GM19099 (cell line): Measurements from ENCODE around the gene PDLIM1.

Source experiments
- POLR2A ChIP-seq: IDR thresholded peaks from 3 replicates; pipeline ENCODE4 v1.6.1; 2011; ENCODE audit warnings: low read depth; ENCODE audit not compliant: insufficient read length; ENCODE audit errors: extremely low read depth

PDLIM1 gene

DNA sequence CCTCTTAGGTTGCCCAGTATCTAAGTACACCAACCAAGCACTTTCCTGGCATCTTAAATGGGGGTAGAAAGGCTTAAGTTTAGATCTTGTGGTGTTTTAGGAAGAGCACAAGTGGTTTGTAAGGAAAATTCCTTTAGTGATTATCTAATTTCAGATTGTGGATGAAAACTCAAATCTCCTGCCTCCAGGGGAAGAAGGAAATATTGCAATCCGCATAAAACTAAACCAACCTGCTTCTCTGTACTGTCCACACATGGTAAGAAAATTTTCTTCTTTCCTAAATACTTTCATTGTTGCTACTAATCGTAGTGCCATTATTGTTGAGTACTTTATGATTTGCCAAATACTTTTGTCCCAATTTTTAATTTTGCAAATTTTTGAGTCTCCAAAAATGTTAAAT lies 65.7 kb downstream of the PDLIM1 start:
- TF ChIP-seq POLR2A, result no peak

DNA sequence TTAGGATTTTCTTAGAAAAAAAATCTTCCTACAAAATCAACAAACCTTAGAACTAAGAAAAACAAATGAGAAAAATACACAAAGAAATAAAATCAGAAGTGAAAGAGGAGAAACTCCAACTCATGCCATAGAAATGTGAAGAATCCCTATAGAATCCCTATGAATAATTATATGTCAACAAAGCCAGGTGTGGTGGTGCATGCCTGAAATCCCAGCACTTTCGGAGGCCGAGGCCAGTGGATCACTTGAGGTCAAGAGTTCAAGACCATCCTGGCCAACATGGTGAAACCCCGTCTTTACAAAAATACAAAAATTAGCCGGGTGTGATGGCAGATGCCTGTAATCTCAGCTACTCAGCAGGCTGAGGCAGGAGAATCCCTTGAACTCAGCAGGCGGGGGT lies 69.7 kb downstream of the PDLIM1 start:
- TF ChIP-seq POLR2A, result no peak

DNA sequence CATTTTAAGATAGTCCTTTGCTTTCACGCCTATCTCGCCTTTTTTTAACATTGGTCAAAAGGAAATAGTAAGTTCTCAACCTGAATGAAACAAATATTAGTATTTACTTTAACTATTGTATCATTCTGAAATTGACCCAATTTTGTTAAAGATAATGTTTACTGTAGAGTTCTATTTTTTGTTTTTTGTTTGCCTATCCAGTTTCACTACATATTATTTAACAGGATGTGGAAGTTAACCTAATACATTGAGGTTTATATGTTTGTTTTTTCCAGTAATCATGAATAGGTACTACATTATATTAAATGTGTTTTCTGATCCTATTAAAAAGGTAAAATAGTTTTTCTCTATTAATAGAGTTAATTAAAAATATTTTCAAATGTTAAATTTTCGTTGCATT lies 70.3 kb downstream of the PDLIM1 start:
- no peak for TF ChIP-seq POLR2A

DNA sequence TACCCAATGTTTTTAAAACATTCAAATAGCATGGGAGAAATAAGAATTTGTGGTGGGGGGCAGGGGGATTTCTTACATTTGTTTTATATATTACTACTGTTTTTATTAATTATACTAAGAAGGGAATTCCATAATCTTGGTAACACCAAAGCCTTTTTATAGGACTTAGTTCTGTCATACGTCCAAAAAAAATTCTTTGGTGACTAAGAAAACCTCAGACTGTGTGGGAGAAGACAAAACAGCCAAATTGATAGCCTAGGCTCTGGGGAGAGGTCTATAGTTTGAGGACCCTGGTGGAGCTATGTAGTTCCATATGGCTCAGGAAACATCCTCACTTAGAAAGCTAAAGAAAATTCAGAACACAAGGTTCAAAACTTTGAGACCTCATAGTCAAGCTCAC lies 73.3 kb downstream of the PDLIM1 start:
- no peak for TF ChIP-seq POLR2A

DNA sequence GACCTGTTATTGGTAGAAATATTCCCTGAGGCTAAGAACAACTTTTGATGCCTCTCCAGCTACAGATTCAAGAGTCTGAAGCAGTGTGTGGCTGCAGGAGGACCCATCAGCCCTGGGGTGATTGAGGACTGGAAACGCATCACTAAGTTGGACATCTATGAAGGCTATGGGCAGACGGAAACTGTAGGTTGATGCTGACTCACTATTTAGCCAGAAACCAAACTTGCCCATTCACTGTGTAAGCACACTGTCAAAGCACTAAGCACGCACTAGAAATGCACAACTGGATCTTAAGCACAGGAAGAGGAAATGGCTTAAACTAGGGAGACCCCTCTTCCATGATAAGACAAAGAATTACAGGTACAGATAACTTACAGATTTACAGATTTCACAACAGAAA lies 76.0 kb downstream of the PDLIM1 start:
- TF ChIP-seq POLR2A, result no peak

DNA sequence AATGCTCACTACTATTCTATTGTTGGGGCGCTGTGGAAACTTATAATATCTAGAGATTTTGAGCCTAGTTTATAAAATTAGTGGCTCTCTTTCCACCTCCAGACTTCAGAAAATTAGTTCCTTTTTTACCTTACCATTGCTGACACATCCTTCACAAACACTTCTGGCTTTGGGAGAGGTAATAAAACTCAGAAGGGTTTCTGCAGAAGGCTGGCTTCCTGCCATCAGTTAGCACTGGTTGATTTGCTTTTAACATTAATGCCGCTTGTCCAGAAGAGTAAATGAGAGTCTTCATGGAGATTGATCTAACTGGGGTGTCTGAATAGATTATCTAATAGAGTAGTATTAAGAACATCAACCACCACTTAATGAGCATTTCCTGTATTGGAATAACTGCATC lies 76.4 kb downstream of the PDLIM1 start:
- no peak for TF ChIP-seq POLR2A

DNA sequence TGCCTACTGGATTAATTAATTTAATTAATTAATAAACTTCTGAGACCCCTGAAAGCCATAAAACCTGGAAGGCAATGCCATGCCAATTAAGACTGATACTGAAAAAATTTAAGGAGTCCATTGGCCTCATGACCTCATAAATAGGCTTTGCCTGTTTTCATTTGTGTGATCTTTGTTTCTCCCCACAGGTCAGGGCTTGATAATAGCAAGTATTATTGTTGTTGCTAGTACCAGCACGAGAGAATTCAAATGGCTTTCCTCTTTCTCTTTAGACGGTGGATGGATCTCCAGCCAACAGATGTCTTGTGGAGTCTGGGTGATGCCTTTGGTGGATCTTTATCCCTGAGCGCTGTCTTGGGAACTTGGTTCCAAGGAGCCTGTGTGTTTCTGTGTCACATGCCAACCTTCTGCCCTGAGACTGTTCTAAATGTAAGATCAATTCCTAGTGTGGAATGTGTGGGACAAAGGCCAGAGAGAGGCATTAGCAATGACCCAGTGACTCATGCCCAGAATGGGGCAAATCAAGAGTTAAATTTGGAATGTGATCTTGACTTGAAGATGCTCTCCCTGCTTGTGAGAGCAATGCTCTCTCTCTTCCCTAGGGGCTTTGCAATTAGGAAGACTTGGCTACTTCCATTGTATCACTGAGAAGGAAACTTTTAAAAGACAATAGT lies 79.1 kb downstream of the PDLIM1 start:
- TF ChIP-seq POLR2A, result no peak

DNA sequence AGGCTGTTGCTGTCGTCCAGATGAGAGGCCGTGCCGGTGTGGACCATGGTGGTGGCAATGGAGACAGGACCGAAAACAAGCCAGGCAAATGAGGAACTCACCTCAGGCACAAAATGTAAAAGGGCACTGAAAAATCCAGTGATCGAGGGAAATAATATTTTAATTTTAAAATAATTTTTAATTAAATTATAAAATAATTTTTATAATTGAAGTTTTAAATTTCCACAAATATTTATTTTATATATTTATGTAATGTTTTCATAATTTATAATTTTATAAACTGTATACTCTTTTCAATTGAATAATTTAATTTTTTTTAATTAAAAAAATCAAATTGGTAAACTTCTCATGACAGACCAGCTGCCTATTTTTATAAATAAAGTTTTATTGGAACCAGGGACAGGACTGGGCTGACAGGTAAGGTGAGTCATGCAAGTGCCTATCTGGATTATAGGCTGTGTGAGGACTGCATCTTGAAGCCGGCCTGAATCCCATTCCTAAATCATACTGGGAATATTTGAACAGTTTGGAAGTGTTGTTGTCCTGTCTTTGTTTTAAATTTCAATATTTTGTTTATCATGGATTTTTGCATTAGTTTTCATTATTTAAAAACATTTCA lies 81.2 kb downstream of the PDLIM1 start:
- TF ChIP-seq POLR2A, result no peak

DNA sequence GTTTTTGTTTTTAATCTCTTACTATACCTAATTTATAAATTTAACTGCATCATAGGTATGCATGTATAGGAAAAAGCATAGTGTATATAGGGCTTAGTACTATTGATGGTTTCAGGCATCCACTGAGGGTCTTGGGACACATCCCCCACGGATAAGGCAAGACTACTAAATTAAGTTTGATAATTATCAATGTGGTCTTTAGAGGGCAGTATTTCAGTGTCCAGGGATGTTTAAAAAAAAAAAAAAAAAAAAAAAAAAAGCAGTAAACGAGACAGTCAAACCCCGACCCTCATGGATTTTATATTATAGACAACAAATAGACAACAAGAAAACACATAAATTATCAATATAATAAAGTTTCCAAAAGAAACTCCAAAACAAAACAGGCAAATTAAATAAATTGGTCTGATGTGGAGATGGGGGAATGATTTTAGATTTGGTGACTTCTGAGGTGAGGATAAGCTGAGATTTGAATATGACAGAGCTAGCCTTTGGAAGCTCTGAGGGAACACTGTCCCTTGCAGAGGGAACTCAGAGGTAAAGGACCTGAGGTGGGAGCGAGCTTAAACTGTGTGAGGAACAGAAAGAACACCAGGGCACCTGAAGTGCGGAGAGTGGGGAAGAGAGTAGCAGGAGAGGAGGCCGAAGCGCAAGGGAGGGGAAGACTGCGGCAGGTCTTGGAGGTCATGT lies 82.0 kb downstream of the PDLIM1 start:
- TF ChIP-seq POLR2A, result no peak

DNA sequence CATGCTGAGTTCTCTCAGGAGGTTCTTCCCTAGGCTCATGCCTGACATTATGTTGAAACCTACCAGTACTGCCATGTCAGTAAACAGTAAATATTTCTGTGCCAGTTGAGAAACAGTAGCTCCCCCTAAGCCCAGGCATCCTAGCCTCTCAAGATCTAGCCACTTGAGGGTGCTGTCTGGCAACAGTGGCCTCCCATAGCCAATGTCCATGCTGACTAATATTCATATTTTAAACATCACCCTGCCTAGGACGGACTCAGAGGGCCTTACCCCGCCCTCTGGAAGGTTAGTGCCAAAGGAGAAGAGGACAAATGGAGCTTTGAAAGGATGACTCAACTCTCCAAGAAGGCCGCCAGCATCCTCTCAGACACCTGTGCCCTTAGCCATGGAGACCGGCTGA lies 89.1 kb downstream of the PDLIM1 start:
- no peak for TF ChIP-seq POLR2A

DNA sequence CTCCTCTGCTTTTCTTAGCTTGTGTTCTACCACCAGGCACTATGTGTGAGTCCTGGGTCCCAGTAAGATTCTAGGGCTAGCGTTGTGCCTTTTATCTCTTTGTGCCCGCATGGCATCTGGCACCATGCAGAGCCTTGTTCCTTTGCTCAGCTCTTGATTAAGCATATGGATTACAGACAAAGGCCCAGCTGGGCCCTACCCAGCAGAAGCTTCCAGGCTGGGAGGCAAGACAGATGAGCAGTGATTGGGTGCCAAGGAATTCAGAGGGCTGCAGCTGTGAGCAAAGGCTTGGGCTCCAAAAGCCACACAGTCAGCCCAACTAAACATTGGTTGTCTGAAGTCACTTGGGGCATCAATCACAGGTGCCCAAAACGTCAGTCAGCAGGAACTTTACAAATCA lies 94.8 kb downstream of the PDLIM1 start:
- TF ChIP-seq POLR2A, result no peak

DNA sequence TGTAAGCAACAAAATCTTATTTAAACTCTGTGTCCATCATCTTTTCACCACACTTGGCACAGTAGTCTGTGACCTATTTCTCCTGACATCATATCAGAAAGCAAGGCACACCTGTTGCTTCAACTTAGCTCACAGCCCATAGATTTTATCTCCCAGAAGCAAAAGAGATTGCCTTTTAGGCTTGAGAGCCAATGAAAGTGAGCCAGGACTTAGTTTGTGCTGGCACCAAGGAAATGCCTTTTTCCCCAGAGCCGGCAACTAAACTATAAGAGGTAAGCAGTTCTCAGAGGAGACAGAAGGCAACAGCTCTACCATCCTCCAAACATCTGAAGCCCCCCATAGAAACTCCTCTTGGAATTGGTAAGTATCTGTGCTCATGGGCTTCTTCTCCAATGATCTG lies 96.9 kb downstream of the PDLIM1 start, which contains the start of gene ACSM6:
Gene ACSM6, plus strand, starts transcription at position 295 of the 400 bp plus-strand sequence. CDS start 248 bp downstream, outside the sequence.
- no peak for TF ChIP-seq POLR2A

DNA sequence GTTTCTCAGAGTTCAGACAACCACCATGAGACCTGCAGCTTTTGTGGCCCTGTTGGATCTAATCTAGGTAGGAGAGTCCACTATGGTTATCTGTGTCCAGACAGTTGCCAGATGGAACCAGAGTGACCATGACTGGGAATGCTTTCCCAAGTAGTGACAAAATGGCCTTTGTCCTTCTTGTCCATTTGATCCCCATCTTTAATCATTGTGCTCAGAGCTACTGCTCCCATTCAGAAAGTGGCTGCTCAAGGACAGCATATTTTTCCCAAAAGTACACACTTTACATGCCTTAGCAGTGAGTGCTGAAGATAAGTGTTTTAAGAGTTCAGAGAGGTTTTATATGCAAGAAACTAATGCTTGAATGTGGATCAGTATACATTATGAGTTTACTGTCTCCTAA lies 102.2 kb downstream of the PDLIM1 start:
- no peak for TF ChIP-seq POLR2A

DNA sequence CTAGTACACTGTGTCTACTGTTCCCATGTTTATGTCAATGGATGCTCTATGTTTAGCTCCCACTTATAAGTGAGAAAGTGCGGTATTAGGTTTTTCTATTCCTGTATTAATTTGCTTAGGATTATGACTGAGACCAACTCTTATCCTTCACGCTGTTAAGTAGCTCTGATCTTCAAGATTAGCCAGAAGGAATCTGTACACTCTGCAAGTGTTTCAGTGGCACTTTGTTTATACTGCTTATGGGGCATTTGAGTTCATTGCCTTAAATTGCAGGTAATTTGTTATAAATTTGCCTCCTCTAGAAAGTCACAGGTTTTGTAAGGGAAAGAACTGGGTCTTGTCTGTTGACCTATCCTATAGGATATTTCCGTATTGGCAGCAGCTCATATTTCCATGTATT lies 103.2 kb downstream of the PDLIM1 start:
- no peak for TF ChIP-seq POLR2A
